Activated gamma-delta T cell treated with Interleukin-2 at 50 U/mL for 16 hours (primary cell): ENCODE data around the gene PLCB3.
A peak's percentile ranks its signal among the peaks of the same experiment; 100 is the strongest.
"Not testable (repeated sequence)": the region's sequence is repeated elsewhere in the genome, so short reads cannot be mapped to it uniquely, and the experiment has no call there.

Source experiments
- DNase-seq: peaks from one replicate; pipeline ENCODE4 v3.0.0-alpha.2; 2020

Gene PLCB3

DNA sequence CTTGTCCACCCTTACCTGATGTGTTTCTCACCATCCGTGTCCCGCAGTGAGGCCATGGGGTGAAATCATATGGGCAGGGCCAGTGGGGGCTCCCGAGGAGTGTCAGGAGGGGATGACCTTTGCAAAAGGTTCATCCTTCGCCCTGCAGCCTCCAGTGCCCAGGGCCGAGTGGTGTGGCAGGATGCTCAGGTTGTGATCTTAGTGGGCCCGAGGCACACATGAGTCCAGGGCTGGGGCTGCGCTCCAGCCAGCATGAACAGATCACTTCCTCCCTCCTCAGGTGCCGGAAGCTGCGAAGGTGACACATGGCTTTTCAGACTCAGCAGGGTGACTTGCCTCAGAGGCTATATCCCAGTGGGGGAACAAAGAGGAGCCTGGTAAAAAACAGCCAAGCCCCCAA is 13.3 kb upstream of the PLCB3 start:
- DNase-seq, result no peak

DNA sequence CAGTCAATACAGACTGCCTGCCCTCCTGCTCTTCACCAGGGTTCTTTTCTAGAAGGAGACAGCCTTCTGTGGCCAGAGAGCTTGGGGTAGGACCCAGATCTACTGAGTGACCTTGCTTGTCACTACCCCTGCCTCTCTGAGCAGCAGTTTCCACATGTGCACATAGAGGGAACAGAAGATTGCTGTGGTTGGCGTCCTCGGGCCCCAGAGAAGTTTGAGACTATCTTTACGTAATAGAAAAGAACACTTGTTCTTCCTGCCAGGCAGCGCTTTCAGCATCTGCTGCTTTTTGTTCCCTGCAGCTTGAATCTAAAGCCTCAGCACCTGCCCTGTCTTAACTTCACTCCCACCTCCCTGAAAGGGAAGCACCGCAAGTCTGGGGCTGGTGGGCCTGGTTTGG is 12.3 kb upstream of the PLCB3 start:
- no peak for DNase-seq

DNA sequence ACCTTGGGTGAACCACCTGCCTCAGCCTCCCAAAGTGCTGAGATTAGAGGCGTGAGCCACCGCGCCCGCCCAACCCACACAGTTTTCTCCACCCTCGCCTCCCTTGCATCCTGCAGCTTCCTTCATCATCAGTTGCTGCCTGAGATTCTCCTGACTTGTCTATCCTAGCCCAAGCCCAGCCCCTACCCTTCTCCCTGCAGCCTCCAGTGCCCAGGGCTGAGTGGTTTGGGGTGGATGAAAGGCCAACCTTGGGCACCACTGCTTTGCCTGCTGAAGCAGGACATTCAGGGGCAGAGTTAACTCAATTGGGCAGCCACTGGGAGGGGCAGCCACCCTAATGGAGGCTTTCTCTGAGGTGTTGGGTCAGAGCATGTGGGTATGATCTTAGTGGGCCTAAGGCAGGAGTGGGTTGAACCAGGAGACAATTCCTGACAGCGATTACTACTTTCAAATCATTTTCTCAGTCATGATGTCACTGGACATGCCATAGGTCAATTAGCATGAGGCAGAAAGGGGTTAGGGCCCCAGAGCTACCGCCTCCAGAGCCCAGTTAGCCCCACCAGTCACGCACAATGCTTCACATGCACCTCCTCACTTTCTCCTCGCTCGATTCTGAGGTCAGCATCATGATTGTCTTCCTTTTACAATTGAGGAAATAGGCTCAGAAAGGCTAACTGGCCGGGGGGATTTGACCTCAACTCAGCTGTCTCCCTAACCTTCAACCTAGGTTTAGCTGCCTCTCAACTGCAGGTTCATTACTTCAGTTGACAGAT is 11.5 kb upstream of the PLCB3 start:
- no peak for DNase-seq

DNA sequence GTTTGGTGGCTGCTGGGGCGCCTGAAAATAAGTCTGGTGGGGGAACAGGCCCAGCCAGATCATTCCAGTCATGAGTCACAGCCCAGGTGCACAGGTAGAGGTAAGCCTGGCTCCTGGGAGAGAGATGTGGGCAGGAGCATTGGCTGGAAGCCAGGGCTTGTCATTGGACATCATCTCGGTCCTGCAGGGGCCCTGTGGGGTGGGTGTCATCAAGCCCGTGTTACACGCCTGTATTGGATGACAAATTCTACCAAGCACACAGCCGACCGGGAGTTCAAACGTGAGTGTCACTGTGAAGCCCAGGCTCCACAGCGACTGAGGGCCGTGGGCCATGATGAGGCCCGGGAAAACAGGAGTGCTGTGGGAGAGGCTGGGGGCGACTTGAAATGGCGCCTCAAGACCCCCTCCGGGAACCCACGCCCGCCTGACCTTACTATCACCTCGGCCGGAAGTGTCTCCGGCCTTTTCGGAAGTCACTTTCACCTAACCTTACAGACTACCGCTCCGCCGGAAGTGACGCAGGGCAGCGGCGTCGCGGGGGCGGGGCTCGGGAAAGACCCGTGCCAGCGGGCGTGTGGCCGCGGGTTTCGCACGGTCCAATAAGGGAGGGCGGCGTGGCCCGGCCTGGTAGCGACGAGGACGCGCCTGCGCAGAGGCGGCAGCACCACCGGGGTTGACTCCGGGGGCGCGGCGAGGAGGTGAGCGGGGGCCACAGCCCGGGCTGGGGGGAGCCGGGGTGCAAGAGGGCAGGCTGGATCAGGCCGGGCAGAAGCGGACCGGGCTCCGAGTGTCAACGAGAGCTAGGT is 10.7 kb upstream of the PLCB3 start, which contains the start of gene FKBP2:
FKBP2 (plus strand) TSS at position 661 of the 806 bp plus-strand sequence. CDS start 1,293 bp downstream, outside the sequence.
- peak; percentile 96 for DNase-seq

DNA sequence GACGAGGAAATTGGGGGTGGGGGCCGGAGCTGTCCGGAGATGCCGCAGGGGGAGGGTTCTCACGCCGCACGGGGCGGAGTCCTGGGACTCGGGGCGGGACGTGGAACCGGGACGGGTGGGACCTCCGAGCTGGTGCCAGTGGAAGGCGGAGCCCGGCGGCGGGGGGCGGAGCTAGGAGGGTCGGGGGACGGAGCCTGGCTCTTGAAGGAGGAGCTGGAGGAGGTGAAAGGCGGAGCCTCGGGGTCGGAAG is 10.2 kb upstream of the PLCB3 start:
- DNase-seq, result peak; percentile 100

DNA sequence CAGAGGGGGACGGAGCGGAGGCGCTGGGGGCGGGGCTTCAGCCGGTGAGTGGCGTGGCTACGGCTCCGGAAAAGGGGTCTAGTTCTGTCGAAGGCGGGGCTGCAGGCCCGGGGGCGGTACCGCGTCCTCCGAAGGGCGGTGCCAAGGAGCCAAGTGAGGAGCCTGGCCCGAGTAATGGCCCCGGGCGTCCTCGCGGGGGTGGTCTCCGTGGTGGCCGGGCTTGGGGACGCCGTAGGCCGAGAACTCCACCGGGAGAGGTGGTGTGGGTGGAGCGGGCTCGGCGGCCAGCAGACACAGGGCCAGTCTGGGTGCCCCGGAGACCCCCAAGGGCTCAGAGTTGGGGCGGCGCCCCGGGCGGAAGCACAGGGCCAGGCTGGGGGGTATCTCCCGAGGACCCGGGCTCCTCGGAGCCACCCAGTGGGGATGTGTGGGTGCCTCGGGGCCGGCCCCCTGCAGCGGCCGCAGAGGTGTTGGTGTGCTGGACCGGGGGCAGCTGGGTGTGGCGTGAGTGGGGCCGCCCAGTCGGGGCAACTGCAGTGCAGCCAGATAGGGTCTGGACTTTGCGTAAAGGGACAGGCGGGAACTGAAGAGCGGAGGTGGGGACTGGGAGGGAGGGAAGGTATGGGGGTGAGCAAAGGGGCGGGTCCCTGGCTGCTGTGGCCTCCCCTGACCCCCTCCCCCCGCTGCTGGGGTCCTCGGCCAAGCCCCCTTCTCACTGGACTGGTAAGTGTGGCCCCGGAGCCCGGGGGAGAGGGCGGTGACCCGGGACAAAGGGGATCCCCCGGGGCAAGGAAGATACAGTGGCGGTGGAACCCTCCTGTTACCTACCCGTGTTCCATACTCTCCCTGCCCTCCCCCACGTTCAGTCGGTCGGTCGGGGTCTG is 9.6 kb upstream of the PLCB3 start:
- no peak for DNase-seq

DNA sequence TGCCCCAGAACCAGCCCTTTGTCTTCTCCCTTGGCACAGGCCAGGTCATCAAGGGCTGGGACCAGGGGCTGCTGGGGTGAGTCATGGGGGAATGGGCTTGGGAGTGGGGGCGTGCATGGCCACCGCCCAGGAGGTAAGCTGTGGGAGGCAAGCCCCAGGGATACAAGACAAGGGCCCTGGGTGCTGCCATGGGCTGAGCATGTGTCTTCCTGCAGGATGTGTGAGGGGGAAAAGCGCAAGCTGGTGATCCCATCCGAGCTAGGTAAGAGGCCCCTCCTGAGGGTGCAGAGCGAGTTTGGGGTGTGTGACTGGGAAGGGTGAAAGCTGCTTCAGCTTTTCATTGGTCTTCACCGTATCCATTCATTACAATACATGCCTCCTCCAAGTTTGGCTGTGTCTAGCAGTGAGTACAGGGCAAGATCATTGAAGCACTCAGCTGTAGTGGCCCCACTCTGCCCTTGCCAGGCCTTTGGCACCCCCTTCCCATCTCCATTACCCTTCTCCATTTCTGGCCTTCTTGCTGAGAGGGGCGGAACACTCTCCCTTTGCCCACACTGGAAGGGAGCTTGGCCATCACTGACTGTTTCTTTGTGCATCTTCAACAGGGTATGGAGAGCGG is 8.0 kb upstream of the PLCB3 start:
- DNase-seq, result no peak

DNA sequence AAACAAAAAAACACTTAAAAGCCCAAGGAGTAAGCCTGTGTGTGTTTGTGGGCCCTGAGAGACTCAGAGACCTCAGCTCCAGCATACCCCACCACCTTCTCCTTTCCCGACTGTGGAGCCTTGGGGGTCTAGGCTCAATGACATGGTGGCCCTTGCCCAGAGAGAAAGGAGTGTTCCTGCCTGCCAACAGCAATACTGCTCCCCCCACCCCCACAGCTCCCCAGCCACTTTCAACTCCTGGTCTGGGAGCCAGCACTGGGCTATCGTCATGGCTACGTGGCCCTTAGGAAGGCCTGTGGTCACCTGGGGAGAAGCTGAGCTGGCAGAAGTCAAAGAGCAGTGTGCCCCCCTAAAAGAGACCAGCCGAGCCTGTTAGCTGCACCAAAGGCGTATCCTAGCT is 7.2 kb upstream of the PLCB3 start:
- no peak for DNase-seq

DNA sequence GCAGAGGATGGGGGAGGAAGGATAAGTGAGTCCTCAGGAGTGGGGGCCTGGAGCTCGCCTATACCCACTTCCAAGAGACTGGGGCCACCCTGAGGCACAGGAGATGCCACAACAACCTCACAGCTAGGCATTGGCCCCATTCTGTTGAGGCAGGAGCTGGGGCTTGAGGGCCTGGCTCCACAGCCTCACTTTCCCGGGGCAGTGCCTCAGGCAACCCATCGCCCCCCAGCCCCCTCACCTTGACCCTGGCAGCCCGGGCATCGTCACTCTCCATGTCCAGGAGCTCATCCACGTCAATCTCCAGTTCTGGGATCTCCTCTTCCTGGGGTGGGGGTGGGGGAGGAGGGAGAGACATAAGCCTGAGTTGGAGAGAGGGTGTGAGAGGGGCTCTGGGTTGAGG is 6.4 kb upstream of the PLCB3 start:
- no peak for DNase-seq

DNA sequence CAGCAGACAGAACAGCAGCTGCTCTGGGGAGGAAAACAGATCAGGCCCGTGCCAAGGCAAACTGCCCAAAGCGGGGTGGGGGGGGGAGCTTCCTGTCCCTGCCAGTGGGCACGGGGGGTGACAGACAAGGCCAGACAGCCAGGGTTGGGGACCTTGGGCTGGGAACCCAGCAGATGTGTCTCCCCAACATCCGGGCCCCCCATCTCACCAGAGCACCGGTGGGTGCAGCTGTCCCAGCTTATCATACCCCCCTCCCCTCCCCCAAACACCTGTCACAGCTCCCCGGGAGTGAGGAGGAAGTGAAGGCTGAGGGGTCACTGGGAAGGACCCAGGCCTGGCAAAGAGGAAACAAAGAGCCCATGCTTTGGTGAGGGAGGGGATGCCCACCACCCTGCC is 5.9 kb upstream of the PLCB3 start:
- DNase-seq, result peak; percentile 73

DNA sequence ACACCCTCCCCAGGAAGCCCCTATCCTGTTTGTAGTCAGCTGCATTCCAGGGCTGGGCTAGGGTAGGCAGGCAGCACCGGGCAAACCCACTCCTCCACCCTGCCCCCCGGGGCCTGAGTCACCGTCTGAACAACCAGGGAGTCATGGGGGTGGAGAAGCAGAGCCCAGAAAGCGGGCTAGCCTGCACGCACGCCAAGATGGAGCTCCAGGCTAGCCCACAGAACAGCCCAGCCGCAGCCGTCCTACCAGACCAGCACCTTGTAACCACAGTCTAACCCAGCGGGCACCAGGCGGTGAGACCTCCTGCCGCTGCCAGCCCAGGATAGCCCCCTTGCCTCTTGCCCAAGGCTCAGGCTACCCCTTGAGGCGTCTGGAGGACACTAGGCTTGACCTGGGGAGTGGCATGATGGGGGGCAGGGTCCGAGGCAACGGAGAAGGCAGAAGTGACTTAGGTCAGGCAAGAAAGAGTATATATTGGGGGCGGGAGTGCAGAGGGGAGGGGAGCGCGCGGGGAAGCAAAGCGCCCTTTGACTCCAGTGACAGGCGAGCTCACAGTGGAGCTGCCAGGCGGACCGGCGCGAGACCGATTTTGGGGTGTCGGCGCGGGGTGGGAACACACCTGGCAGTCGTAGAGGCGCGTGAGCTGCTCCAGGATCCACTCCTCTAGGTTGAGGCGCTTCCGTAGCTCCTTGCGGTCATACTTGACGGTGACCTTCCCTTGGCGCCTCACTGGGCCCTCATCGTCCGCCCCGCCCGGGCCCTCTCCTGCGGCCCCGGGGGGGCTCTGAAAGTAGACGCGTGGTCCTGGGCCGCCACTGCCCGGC is 5.3 kb upstream of the PLCB3 start:
- DNase-seq, result peak; percentile 70

DNA sequence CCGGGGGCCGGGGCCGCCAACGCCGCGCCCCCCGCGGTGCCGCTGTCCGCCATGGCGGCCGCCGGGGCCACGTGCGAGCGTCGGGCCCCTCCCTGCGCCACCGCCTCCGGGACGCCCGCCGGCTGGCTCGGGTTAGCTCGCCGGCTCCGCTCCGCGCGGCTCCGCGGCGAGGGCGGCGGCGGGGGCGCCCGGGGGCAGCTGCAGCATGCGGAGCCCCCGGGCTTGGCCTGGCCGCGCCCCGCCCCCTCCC is 4.8 kb upstream of the PLCB3 start:
- not testable (repeated sequence) for DNase-seq

DNA sequence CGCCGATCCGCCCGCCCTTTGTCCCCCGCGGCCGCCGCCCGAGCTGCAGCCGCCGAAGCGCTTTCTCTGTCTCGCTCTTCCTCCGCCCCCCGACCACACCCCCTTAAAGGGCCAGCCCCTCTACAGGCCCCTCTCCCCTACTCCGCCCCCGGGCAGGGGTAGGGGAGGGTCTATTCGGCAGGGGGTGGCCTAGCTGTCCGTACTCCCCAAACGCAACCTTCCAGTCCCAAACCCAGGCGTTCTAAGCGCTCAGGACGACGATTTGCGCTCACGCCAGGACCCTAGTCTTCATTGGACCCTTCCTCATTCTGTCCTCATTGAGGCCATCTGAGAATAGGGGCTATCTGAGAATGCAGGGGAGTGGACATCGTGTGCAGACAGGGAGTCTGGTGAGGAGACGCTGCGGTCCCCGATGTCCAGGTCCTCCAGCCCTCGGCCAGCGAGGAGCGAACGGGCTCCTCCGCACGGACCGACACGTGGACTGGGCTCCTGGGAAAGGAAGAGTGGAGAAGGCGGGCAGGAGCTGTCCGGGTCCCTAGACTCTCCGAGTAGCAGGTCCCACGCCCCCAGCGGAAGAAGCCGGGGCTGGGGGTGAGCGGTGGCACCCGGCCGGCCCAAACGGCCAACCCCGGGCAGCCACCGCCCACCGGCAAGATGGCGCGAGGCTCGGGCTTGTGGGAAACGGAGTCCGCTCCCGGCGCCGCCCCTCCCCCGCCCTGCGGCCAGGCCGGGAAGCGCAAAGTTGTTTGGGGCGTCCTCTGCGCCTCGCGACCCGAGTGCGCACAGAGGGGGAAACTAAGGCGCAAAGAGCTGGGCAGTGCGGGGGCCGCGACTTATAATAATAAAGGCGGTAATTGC is 4.2 kb upstream of the PLCB3 start, which contains the start of gene PPP1R14B:
PPP1R14B (minus strand) TSS at position 73 of the 858 bp plus-strand sequence. CDS start 270 bp downstream, outside the sequence.
- DNase-seq, result peak; percentile 79

DNA sequence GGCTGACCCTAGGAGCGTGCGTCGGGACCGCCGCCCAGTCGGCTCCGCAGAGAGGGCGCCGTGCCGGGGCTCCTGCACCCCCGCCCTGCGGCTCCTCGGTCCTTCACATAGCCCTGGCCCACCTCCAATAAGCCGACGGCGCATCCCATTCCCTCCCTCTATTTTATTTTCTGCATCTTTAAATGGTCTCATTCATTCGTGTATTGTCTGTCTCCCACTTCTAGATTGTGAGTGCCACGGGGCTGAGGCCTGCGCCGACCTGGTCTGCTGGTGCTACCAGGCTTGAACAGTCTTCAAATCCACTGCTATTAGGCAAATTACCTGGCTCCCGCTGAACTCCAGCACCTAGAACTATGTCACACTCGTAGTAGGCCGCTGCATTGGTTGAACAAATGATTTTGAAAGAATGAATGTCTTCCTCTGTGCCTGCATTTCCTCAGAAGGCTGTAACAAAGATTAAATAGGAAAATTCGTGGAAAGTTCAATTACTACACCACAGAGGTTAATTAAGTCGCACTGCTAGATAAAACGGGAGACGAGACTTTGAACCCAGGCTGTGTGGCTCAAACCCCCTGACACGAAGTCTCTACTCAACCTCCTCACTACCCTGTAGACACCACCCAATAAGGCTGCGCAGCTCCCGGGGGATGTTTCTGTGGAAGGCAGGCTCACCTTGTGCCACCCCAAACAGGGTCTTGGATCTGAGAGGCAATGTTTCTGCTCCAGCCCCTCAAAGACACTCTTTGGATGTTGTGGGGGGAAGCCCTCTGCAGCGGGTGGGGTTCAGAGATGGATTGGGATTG is 3.4 kb upstream of the PLCB3 start:
- no peak for DNase-seq

DNA sequence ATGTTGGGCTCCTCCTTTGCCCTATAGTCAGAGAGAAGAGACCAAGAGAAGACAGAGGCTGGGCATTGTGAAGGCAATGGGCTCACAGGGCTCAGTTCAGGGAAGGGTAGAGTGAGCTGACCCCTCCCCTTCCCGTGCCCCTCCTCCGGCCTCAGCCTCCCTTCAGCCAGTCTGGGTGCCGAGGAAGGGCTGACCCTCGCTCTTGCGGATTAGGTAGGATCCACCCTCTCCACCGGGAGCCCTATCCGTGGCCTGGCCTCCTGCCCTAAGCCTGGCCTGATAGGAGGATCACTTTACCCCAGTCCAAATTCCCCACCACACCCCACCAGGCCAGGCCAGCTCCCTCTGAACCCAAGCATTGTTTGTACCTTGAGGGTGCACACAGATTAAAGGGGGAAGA is 2.8 kb upstream of the PLCB3 start:
- no peak for DNase-seq

DNA sequence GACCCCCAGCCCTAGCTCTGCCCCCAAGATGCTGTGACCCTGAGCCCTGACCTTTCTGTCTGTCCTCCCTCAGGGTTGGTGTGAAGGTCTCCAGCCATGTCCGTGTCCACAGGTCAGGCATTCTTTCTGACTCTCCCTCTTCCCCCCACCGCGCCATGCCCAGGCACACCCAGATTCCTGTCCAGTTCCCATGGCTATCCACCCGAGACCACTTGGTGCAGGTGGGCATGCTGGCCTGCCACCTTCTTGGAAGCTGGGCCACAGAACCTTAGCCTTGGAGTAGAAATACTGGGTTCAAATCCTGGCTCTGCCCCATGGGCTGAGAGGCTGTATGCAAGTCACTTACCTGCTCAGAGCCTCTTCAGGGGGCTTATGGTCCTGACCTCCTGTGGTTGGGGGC is 2.3 kb upstream of the PLCB3 start:
- DNase-seq, result no peak

DNA sequence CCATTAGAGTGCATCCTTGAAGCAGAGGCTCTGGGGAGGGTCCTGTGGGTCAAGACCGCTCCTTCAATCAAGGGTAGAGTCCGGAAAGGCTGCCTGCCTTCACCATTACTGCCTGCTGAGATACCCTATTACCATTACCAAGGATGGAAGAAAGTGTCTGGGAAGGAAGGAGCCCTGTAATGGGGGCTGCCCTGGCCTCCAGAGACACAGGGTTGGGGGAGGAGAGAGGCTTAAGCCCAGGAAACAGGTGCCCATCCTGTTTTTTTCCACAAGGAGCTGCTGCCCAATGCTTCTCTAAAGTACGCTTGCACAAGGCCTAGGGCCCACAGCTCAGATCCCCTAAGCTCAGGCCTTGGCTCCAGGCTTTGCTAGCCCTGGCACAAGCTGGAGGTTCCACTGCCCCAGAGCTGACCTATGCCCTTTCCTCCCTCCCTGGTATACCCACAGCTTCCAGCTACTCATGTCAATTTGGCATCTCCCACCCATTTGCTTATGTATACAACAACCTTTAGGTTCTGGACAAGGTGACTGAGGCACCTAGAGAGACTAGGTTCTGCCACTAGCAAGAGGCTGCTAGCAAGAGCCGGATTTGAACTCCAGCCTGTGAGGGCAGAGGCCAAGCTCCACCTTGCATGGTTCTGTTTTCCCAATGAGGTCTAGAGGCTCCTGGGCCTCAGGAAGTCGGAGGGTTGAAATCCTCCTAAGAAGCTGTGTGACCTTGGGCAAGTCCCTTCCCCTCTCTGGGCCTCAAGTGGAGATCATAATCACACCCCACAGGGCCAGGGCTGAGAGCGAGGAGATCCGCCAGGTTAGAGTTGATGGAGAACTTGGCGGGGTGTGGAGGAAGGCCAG is 1.5 kb upstream of the PLCB3 start:
- no peak for DNase-seq

DNA sequence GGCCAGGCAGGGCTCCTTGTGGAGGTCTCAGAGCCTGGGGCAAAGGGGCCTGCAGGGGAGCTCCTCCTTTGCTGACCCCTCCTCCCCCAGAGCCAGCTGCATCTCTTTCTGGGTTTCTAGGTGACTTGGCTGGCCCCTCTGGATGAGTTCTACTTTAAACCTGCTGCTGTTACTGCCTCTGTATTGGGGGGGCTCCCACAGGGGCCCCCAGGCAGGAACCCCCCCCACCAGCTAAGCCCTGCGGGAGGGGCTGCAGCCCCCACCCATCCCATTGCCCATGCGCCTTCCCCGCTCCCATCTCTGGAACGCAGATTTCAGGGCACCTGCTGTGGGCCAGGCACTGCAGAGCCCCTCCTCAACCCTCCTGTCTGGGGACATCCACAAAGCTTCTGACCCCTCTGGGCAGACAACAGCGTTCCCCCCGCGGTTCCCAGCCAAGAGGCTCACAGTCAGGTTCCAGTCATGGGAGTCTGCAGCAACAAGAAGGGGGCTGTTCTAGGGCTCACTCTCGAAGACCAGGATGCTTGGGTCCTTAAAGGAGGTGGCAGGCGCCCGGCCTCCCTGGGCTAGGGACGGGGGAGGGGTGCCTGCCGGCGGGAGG is 815 bp upstream of the PLCB3 start:
- DNase-seq, result no peak

DNA sequence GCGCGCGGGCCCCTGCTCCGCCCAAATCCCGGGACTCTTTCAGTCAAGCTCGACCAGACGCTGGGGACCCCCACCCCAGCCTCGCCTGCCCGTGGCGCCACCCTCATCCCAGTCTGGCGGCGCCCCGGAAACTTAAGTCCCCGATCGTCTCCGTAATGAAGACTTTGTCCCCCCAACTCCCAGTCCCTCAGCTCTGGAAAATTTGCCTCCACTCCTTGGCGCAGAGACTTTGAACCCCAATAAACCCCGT is 348 bp downstream of the PLCB3 start:
- no peak for DNase-seq
